H1 (cell line): ENCODE results near the gene PEPD. TPM values are rescaled to one million over a fixed set of nuclear protein-coding genes. Genes with fewer than 3 reads are reported as not detected.
"Not testable (repeated sequence)": the region's sequence is repeated elsewhere in the genome, so short reads cannot be mapped to it uniquely, and the experiment has no call there.

ENCODE experiments used
- CTCF ChIA-PET: fragments of 300-600 bp; sonication (Branson Sonifier 250); formaldehyde crosslinking; loops from one replicate; lab custom pipeline; 2021; ENCODE audit not compliant: partially characterized antibody; lab: Charles Lee
- POLR2A ChIA-PET: fragments of 300-600 bp; sonication (Branson Sonifier 250); formaldehyde crosslinking; loops from one replicate; lab custom pipeline; 2021; ENCODE audit warnings: inconsistent platforms; ENCODE audit not compliant: partially characterized antibody; lab: Charles Lee
- DNase-seq, 2 experiments: peaks; one replicate each; pipeline versions ENCODE4 v3.0.0 to v3.0.0-alpha.2; 2010 to 2022; ENCODE audit warnings: low spot score in 2 of 2, low read depth in 1 of 2, mixed read lengths in 1 of 2
- FAIRE-seq: peaks from 2 replicates; lab custom pipeline; 2011; peaks lifted over from hg19 to GRCh38; lab: Jason Lieb, UNC
- H2AFZ ChIP-seq: 2 replicates; pipeline ENCODE4 v1.8.1; 2012; ENCODE audit warnings: low read length, inconsistent platforms
- H2AK5ac ChIP-seq: 2 replicates; pipeline ENCODE4 v1.6.1; 2013; ENCODE audit warnings: low read depth, low read length
- H2BK120ac ChIP-seq: replicated peaks from 2 replicates; pipeline ENCODE3; 2013; ENCODE audit warnings: low read depth, low read length, inconsistent platforms
- H2BK12ac ChIP-seq: 2 replicates; pipeline ENCODE4 v1.6.1; 2013; ENCODE audit warnings: low read depth, low read length
- H2BK15ac ChIP-seq: 2 replicates; pipeline ENCODE4 v1.6.1; 2013; ENCODE audit warnings: low read length
- H2BK20ac ChIP-seq: 2 replicates; pipeline ENCODE4 v1.6.1; 2013; ENCODE audit warnings: low read length
- H2BK5ac ChIP-seq: 2 replicates; pipeline ENCODE4 v1.6.1; 2013; ENCODE audit warnings: low read depth, low read length
- H3K14ac ChIP-seq: 2 replicates; pipeline ENCODE4 v1.6.1; 2013; ENCODE audit warnings: inconsistent platforms; ENCODE audit not compliant: insufficient read length
- H3K18ac ChIP-seq: 2 replicates; pipeline ENCODE4 v1.6.1; 2013; ENCODE audit warnings: low read length; ENCODE audit errors: extremely low read depth
- H3K23ac ChIP-seq: 2 replicates; pipeline ENCODE4 v1.6.1; 2013; ENCODE audit warnings: inconsistent platforms; ENCODE audit not compliant: insufficient read length
- H3K23me2 ChIP-seq: 2 replicates; pipeline ENCODE4 v1.6.1; 2013; ENCODE audit warnings: low read depth, low read length
- H3K27ac ChIP-seq: 2 replicates; pipeline ENCODE4 v1.6.1; 2011; ENCODE audit warnings: low read depth, low read length, inconsistent platforms
- H3K27me3 ChIP-seq, 4 experiments: replicated peaks in 1 of 4; 1 replicate in 1 of 4; 2 replicates in 3 of 4; pipeline versions ENCODE4 v1.6.1 to v1.8.1; 2011 to 2013; ENCODE audit warnings: low read length in 3 of 4, mild to moderate bottlenecking in 3 of 4, inconsistent platforms in 2 of 4, mixed read lengths in 2 of 4, moderate library complexity in 1 of 4; ENCODE audit not compliant: control insufficient read depth in 3 of 4, insufficient read depth in 3 of 4; ENCODE audit errors: extremely low read depth in 1 of 4
- H3K36me3 ChIP-seq, 4 experiments: 2 replicates each; pipeline versions ENCODE4 v1.6.1 to v1.8.1; 2011 to 2013; ENCODE audit warnings: mild to moderate bottlenecking in 4 of 4, low read length in 3 of 4, moderate library complexity in 2 of 4, control low read depth in 1 of 4, inconsistent platforms in 1 of 4; ENCODE audit not compliant: insufficient read depth in 4 of 4, control insufficient read depth in 2 of 4
- H3K4ac ChIP-seq: replicated peaks from 2 replicates; pipeline ENCODE3; 2013; ENCODE audit warnings: low read length, low read depth, mixed read lengths, inconsistent platforms; ENCODE audit not compliant: insufficient read length
- H3K4me1 ChIP-seq, 4 experiments: replicated peaks in 1 of 4; 1 replicate in 1 of 4; 2 replicates in 3 of 4; pipeline versions ENCODE4 v1.6.1 to v1.8.1; 2011 to 2013; ENCODE audit warnings: low read length in 3 of 4, inconsistent platforms in 2 of 4, mixed read lengths in 1 of 4; ENCODE audit not compliant: insufficient read depth in 4 of 4, control insufficient read depth in 3 of 4
- H3K4me2 ChIP-seq, 2 experiments: 2 replicates each; pipeline versions ENCODE4 v1.6.1 to v1.8.1; 2011 to 2013; ENCODE audit warnings: low read depth in 2 of 2, low read length in 2 of 2, control low read depth in 1 of 2, inconsistent platforms in 1 of 2, mild to moderate bottlenecking in 1 of 2; ENCODE audit not compliant: insufficient read depth in 1 of 2
- H3K4me3 ChIP-seq, 4 experiments: fragments of 200-600, 300-600 bp in 1 of 4; sonication (generic), shearing (Covaris generic), sonication (Bioruptor Twin) in 1 of 4; 2 replicates each; pipeline versions ENCODE4 v1.5.1 to v1.8.1; 2011 to 2016; ENCODE audit warnings: low read length in 4 of 4, low read depth in 3 of 4, control low read depth in 2 of 4, inconsistent platforms in 2 of 4, mild to moderate bottlenecking in 2 of 4, mixed read lengths in 1 of 4, moderate library complexity in 1 of 4; ENCODE audit not compliant: insufficient read depth in 2 of 4; ENCODE audit errors: extremely low read depth in 1 of 4
- H3K56ac ChIP-seq: replicated peaks from 2 replicates; pipeline ENCODE3; 2013; ENCODE audit warnings: low read depth, mild to moderate bottlenecking, mixed read lengths, low read length, inconsistent platforms; ENCODE audit not compliant: insufficient read length
- H3K79me1 ChIP-seq: 2 replicates; pipeline ENCODE4 v1.6.1; 2013; ENCODE audit warnings: low read depth, low read length, control low read depth
- H3K79me2 ChIP-seq, 2 experiments: 2 replicates each; pipeline versions ENCODE4 v1.6.1 to v1.8.1; 2012 to 2013; ENCODE audit warnings: low read length in 2 of 2, mild to moderate bottlenecking in 2 of 2, inconsistent platforms in 1 of 2; ENCODE audit not compliant: insufficient read depth in 2 of 2, control insufficient read depth in 1 of 2
- H3K9ac ChIP-seq, 4 experiments: replicated peaks in 1 of 4; 1 replicate in 1 of 4; 2 replicates in 3 of 4; pipeline versions ENCODE4 v1.6.1 to v1.8.1; 2011 to 2013; ENCODE audit warnings: low read depth in 3 of 4, low read length in 3 of 4, control low read depth in 2 of 4, mild to moderate bottlenecking in 2 of 4, moderate library complexity in 2 of 4, inconsistent platforms in 1 of 4; ENCODE audit errors: extremely low read depth in 1 of 4
- H3K9me3 ChIP-seq, 2 experiments: 2 replicates each; pipeline versions ENCODE4 v1.6.1 to v1.8.1; 2012 to 2013; ENCODE audit warnings: mild to moderate bottlenecking in 2 of 2, moderate library complexity in 2 of 2, control low read depth in 1 of 2, inconsistent platforms in 1 of 2, low read depth in 1 of 2, low read length in 1 of 2, mixed read lengths in 1 of 2; ENCODE audit not compliant: insufficient read depth in 2 of 2
- H4K20me1 ChIP-seq, 2 experiments: replicated peaks in 1 of 2; 2 replicates each; pipeline versions ENCODE3 to v1.8.1; 2011 to 2013; ENCODE audit warnings: inconsistent platforms in 2 of 2, low read length in 2 of 2, mild to moderate bottlenecking in 1 of 2; ENCODE audit not compliant: insufficient read depth in 2 of 2, control insufficient read depth in 1 of 2
- H4K5ac ChIP-seq: 2 replicates; pipeline ENCODE4 v1.6.1; 2013; ENCODE audit warnings: low read length, low read depth, mixed read lengths, inconsistent platforms; ENCODE audit not compliant: insufficient read length
- H4K8ac ChIP-seq: 2 replicates; pipeline ENCODE4 v1.8.0; 2013; ENCODE audit warnings: mild to moderate bottlenecking, moderate library complexity, low read length, inconsistent platforms; ENCODE audit not compliant: insufficient read depth; ENCODE audit errors: extremely low read depth
- H4K91ac ChIP-seq: replicated peaks from 2 replicates; pipeline ENCODE3; 2013; ENCODE audit warnings: low read length, mixed read lengths, inconsistent platforms; ENCODE audit not compliant: insufficient read length
- WGBS, 2 experiments: shearing (Covaris generic) in 1 of 2; methylation state at CpG; one replicate each; pipeline versions ENCODE4 v1.1.6 to v1.1.7; 2013 to 2015; ENCODE audit warnings: low lambda C conversion rate in 2 of 2, mixed read lengths in 2 of 2, inconsistent platforms in 1 of 2, low coverage in 1 of 2, missing lambda C conversion rate in 1 of 2; ENCODE audit not compliant: insufficient replicate concordance in 2 of 2, insufficient coverage in 1 of 2, insufficient read length in 1 of 2; ENCODE audit errors: extremely low coverage in 1 of 2, missing lambda C conversion rate in 1 of 2; 5-methylcytosine and 5-hydroxymethylcytosine counted together
- polyA plus RNA-seq, 7 experiments: library from polyadenylated mRNA; depleted of rRNA in 3 of 7; stranded (reverse) in 5 of 7; unstranded in 2 of 7; fragments of >200 nt in 5 of 7; fragments of 200-250 nt in 2 of 7; gene quantifications; 1 replicate in 5 of 7; 2 replicates in 1 of 7; 4 replicates in 1 of 7; pipeline versions ENCODE4 v1.2.1 to v1.2.3, GENCODE V29; 2011 to 2013; ENCODE audit warnings: missing spikeins in 2 of 7, mixed read lengths in 2 of 7
- total RNA-seq: library from RNA; stranded (reverse); fragmentation: NEBNext Ultra II Directional; extraction: Animal tissue kit (Norgen Biotek cat#: 25700); gene quantifications from 2 replicates; pipeline ENCODE4 v1.2.1, GENCODE V29; 2021

The PEPD gene
- total and polyA plus RNA-seq, 2 of the 8 experiments (the other 6 are each of a cell fraction or from before 2014, with no cell fraction given) = 84.1 to 178 TPM

DNA sequence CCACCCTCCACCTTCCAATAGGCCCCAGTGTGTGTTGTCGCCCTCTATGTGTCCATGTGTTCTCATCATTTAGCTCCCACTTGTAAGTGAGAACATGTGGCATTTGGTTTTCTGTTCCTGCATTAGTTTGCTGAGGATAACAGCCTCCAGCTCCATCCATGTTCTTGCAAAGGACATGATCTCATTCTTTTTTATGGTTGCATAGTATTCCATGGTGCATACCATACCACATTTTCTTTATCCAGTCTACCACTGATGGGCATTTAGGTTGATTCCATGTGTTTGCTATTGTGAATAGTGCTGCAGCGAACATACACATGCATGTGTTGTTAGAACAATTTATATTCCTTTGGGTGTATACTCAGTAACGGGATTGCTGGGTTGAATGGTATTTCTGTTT is 42.0 kb downstream of the PEPD start:
- DNase-seq, H4K8ac ChIP-seq, H3K14ac ChIP-seq, H2BK20ac ChIP-seq, H2AK5ac ChIP-seq, H2BK12ac ChIP-seq, H3K79me2 ChIP-seq, H3K9ac ChIP-seq, H3K18ac ChIP-seq, H3K4ac ChIP-seq, H3K4me1 ChIP-seq, H3K36me3 ChIP-seq, H4K5ac ChIP-seq, FAIRE-seq, H3K27ac ChIP-seq, H3K79me1 ChIP-seq, H2AFZ ChIP-seq, H3K9me3 ChIP-seq, H2BK15ac ChIP-seq, CTCF ChIA-PET, H3K4me2 ChIP-seq, H4K91ac ChIP-seq, H3K23me2 ChIP-seq, H4K20me1 ChIP-seq, H3K23ac ChIP-seq, H3K27me3 ChIP-seq, H3K56ac ChIP-seq, H3K4me3 ChIP-seq, POLR2A ChIA-PET, H2BK5ac ChIP-seq, H2BK120ac ChIP-seq: not testable (repeated sequence)
- 87% methylated on average over 3 of the region's 3 CpGs; no CpG with 5 or more reads in 1 of the 2 experiments for WGBS, 2 experiments
